ENCODE data around the gene TICRR. TPM values are rescaled to one million over a fixed set of nuclear protein-coding genes. Genes with fewer than 3 reads are reported as not detected.

Gene TICRR
- total and polyA plus RNA-seq, 4 donors: under 0.01 to 7.3 (median 0.15) TPM

GRCh38 chr15:89659295-89659694, 84.0 kb downstream of the TICRR start:
- H3K4me3 ChIP-seq (ENCODE audit: low read depth in 1 of 3, low read length in 3 of 3): no peak overlapping the region
- TF ChIP-seq SP1 (IDR thresholded peaks at IDR 0.05) (no peak), NR2F2 (IDR thresholded peaks at IDR 0.05) (no peak), EGR1 (IDR thresholded peaks at IDR 0.05; ENCODE audit: low read depth in 2 of 2) (no peak), TAF1 (conservative IDR thresholded peaks at IDR 0.05) (no peak), RAD21 (IDR thresholded peaks at IDR 0.05) (no peak), YY1 (IDR thresholded peaks at IDR 0.05) (no peak)
- DNase-seq (ENCODE audit: low spot score): no peak
- H3K4me1 ChIP-seq (ENCODE audit: control insufficient read depth in 4 of 4, insufficient read depth in 4 of 4, low read length in 3 of 4): peaks cover 0 to 10% (median 7%) of the 10 kb centered on the region in 4 donors
- no peaks in the 10 kb centered on the region for H3K36me3 ChIP-seq (ENCODE audit: control insufficient read depth in 4 of 4, insufficient read depth in 3 of 4, low read depth in 1 of 4, low read length in 3 of 4)
- H3K9ac ChIP-seq (ENCODE audit: low read depth in 1 of 2, low read length in 2 of 2): no peak overlapping the region
- H3K27me3 ChIP-seq (ENCODE audit: control insufficient read depth in 4 of 4, insufficient read depth in 4 of 4, low read length in 3 of 4): no peaks in the 10 kb centered on the region
- no peak overlapping the region for H3K27ac ChIP-seq (ENCODE audit: low read depth in 1 of 2, low read length in 2 of 2)
- H3K9me3 ChIP-seq (ENCODE audit: control insufficient read depth in 4 of 4, low read length in 3 of 4): no peaks in the 10 kb centered on the region
- WGBS: 95% methylated on average over 2 of the region's 2 CpGs

DNA sequence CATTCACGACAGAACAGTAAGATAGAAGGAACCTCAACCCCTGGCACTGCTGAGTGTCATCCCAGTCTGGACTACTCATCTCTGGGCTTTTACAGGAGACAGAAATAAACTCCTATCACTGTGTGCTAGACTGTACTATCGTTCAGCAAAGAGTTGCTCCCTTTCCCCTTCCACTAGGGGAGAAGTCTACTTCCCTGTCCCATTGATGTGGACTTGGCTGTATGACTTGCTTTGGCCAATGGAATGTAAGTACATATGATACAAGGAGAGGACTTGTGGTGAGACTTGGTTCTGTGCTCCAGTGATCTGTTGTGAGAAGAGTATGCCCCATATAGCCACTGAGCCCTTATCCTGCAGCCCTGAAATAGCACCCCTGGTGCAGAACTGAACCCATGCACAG, 85.3 kb downstream of the TICRR start:
- H3K27me3 ChIP-seq (ENCODE audit: control insufficient read depth in 4 of 4, insufficient read depth in 4 of 4, low read length in 3 of 4): no peaks in the 10 kb centered on the region
- WGBS: 88% methylated on average over 2 of the region's 2 CpGs
- no peak overlapping the region for H3K27ac ChIP-seq (ENCODE audit: low read depth in 1 of 2, low read length in 2 of 2)
- no peak for TF ChIP-seq REST (IDR thresholded peaks at IDR 0.05)
- TF ChIP-seq, protein P1, sequence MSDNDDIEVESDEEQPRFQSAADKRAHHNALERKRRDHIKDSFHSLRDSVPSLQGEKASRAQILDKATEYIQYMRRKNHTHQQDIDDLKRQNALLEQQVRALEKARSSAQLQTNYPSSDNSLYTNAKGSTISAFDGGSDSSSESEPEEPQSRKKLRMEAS (IDR thresholded peaks at IDR 0.05): no peak
- no peaks in the 10 kb centered on the region for H3K36me3 ChIP-seq (ENCODE audit: control insufficient read depth in 4 of 4, insufficient read depth in 3 of 4, low read depth in 1 of 4, low read length in 3 of 4)
- no peaks in the 10 kb centered on the region for H3K9me3 ChIP-seq (ENCODE audit: control insufficient read depth in 4 of 4, low read length in 3 of 4)
- no peak for DNase-seq (ENCODE audit: low spot score)
- peaks cover 0 to 2% (median 0%) of the 10 kb centered on the region in 4 donors for H3K4me1 ChIP-seq (ENCODE audit: control insufficient read depth in 4 of 4, insufficient read depth in 4 of 4, low read length in 3 of 4)
- H3K9ac ChIP-seq (ENCODE audit: low read depth in 1 of 2, low read length in 2 of 2): no peak overlapping the region
- H3K4me3 ChIP-seq (ENCODE audit: low read depth in 1 of 3, low read length in 3 of 3): no peak overlapping the region

- Histone ChIP-seq H3K9me3 (ENCODE audit: control insufficient read depth in 4 of 4, low read length in 3 of 4) (no peaks in the 10 kb centered on the region), H3K4me1 (ENCODE audit: control insufficient read depth in 4 of 4, insufficient read depth in 4 of 4, low read length in 3 of 4) (peaks cover 0 to 2% (median 0%) of the 10 kb centered on the region in 4 donors), H3K4me3 (ENCODE audit: low read depth in 1 of 3, low read length in 3 of 3) (no peak overlapping the region), H3K27ac (ENCODE audit: low read depth in 1 of 2, low read length in 2 of 2) (no peak overlapping the region), H3K9ac (ENCODE audit: low read depth in 1 of 2, low read length in 2 of 2) (no peak overlapping the region), H3K36me3 (ENCODE audit: control insufficient read depth in 4 of 4, insufficient read depth in 3 of 4, low read depth in 1 of 4, low read length in 3 of 4) (peaks cover 0 to 2% (median under 1%) of the 10 kb centered on the region in 4 donors), H3K27me3 (ENCODE audit: control insufficient read depth in 4 of 4, insufficient read depth in 4 of 4, low read length in 3 of 4) (no peaks in the 10 kb centered on the region)
- 64% methylated on average over 11 of the region's 11 CpGs for WGBS
- TF ChIP-seq JUND (IDR thresholded peaks at IDR 0.05) (no peak), GABPA (IDR thresholded peaks at IDR 0.05 in 1 of 2, conservative IDR thresholded peaks at IDR 0.05 in 1 of 2) (no peak)
- DNase-seq (ENCODE audit: low spot score): no peak
Measured at GRCh38 chr15:89662893-89663626, 87.8 kb downstream of the TICRR start.

All from liver (tissue), 9 donors.